Stimulated activated CD4-positive, alpha-beta T cell treated with anti-CD3 and anti-CD28 coated beads, Interleukin-2, amount 100 ng/mL, for 4 hours (primary cell): ENCODE results near the gene CPA5.

Experiments used
- DNase-seq: peaks from one replicate; pipeline ENCODE4 v3.0.0-alpha.2; 2020; ENCODE audit warnings: low read depth

Gene CPA5

DNA sequence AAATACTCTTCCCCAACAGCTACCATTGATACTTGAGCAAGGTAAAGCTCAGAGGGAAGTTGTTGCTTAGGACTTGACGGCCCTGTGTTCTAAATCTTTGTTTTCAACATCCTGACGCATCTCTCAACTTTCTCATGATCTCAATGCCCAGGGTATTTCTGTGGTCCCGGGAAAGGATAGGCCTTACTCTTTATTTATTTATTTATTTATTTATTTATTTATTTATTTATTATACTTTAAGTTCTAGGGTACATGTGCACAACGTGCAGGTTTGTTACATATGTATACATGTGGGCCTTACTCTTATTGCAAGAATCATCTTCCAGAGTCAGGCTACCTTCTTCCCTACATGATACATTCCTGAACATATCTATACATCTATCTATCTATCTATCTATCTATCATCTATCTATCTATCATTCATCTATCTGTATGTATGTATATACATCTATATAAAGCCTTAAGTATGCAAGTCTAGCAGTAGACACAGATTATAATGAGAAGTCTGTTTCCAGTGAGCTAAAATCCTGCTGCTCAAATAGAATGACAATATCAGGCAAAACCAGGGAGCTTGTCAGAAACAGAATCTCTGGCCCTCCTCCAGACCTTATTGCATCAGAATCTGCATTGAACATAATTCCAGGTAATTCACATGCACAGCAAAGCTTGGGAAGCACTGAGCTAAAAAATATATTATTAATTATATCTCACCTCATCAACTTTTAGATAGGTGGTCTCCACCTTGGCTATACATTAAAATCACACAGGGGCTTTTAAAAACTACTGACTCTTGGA, 12.2 kb upstream of the CPA5 start:
- DNase-seq = no peak

GRCh38 chr7:130333832-130334231, 10.8 kb upstream of the CPA5 start:
- no peak for DNase-seq

DNA sequence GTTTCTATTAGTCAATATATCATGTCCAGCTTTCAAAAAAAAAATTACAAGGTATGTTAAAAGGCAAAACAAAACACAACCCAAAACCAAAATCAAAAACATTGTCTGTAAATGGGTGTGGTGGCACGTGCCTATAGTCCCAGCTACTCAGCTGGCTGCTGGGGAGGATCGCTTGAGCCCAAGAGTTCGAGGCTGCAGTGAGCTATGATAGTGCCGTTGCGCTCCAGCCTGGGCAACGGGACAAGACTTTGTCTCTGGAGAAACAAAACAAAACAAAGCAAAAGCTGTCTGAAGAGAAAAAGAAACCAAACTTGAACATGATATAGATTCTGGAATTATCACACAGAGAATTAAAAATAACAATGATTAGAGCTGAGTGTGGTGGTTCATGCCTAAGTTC, 10.3 kb upstream of the CPA5 start:
- DNase-seq = no peak

DNA sequence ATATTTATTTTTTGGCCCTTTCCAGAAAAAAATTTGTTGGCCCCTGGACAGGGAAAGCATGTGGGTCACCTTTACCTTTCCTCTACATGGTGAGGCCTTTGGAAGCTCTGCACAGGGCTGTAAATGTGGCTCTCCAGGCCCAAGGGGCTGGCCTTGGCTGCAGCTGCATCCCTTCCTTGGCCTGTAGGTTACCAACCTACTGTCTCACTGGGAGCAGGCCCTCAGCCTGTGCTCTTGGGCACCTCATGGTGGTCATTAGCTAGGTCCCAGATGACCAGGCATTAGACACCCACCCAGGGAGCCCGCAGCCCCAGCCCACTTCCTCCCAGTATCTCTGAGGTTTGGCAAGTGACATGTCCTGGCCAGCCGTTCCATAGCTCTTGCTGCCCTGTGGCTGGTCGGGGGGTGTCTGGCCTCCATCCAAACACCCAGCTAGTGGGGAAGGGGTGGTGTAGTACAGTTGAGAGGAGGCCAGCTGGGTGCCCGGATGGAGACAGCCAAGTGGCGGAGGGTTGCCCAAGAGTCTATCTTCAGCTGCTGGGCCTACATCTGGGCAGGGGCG, 7.1 kb upstream of the CPA5 start:
- DNase-seq = no peak

DNA sequence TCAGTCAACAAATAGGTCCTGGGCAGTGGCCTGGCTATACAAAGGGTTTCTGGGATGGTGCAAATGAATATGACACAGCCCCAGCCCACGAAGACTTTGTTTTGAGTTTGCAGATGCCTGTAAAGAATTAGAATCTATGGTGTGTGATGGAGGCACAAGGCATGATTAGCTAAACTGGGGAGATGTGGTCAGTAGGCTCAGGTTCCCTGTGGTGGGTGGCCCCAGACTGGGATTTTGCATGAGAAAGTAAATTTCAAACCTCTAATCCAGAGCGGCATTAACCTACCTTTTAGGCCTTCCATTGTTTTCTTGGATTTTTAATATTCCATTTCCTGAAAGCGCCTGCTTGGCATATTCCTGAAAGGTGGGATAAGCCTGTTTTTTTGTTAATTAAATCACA, 6.4 kb upstream of the CPA5 start:
- no peak for DNase-seq

GRCh38 chr7:130341882-130342281, 2.7 kb upstream of the CPA5 start:
- no peak for DNase-seq

- no peak for DNase-seq
Measured at GRCh38 chr7:130342701-130343380, 1.8 kb upstream of the CPA5 start.

DNA sequence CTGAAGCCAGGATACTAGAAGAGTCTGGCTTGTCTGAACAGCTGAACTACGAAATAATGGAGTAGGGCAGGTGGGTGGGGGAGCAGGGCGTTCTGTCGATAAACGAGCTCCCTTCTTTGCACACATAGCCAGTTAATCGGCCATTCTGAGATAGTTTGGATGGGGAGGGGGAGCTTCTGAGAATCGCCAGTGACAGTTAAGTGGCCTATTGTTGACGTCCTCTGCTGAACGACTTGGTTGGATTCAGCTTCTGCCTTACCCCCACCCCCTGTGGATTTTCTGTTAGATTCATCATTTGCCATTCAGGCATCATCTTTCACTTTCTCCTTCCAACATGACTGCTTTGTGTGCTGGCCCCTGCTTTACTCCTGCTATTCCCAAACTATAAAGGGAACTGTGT, 520 bp downstream of the CPA5 start:
- DNase-seq = no peak

DNA sequence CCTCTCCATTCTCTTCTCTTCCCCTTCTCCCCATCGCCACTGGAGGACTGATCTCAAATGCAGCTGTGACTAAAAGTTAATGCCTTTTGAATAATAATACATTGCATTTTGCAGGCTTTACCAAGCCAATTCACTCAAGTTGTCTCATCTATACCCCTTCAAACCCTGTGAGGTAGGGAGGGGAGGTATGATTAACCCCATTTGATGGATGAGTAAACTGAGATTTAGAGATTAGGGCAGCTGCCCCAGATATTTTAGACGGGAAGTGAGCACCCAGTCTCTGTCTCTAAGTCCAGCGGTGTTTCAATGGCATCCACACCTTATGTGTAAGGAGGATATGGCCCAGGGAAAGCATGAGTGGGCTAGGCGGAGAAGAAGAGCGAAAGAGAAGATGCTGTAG, 1.1 kb downstream of the CPA5 start:
- no peak for DNase-seq

- DNase-seq = no peak
Measured at GRCh38 chr7:130346177-130346905, 1.7 kb downstream of the CPA5 start.

GRCh38 chr7:130346941-130347340, 2.3 kb downstream of the CPA5 start:
- no peak for DNase-seq

- no peak for DNase-seq
Measured at GRCh38 chr7:130349911-130350782, 5.5 kb downstream of the CPA5 start.

- DNase-seq = no peak
Measured at GRCh38 chr7:130350945-130351790, 6.6 kb downstream of the CPA5 start.

DNA sequence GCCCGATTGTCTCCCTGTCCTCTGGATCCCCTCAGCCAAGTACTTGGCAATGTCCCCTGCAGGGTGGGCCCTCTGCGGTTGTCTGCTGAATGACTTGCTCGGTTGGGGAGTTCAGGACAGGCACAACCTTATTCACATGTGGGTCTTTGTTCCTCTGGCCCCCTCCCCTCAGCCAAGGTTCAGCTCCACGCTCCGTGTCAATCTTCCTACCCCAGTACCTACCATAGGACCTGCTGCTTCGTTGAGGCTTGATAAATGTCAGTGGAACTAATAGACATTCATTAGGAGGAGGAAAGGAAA, 7.1 kb downstream of the CPA5 start:
- no peak for DNase-seq

DNA sequence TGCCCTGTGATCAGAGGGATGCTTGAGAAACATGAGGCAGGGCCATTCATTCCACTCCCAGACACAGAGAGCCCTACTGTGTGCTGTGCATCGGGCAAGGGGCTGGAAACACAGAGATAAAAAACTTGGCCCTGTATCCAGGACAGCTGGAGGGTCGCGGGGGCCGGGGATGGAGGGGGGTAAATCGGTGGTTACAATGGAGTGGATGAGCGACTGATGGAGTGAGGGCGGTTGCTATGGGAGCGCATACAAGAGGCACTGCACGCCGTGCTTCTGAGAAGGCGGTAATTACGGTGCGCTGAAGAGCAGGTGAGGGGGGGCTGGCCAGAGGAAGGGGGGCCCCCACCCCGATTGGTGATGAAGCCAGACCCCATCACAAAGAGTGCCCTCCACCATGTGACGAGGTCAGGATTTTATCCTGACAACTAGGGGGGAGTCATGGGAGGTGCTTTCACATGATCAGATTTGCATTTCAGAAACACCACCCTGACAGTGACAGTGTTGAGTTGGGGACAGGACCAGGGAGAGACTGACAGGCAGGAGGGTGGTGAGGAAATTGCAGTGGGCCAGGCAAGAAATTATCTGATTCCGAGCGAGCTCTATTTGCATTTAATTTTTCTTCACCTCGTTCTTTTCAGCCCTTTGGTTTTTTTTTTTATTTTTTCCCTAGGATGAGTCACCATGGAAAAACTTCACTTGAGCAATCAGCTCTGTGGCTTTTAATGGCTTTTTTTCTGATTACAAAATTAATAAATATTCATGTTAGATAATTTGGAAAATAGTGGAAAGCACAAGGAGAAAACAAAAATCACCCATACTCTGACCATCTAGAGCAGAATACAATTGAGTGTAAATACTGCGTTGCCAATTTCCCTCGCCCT, 7.8 kb downstream of the CPA5 start:
- no peak for DNase-seq

GRCh38 chr7:130353196-130353595, 8.6 kb downstream of the CPA5 start:
- no peak for DNase-seq

DNA sequence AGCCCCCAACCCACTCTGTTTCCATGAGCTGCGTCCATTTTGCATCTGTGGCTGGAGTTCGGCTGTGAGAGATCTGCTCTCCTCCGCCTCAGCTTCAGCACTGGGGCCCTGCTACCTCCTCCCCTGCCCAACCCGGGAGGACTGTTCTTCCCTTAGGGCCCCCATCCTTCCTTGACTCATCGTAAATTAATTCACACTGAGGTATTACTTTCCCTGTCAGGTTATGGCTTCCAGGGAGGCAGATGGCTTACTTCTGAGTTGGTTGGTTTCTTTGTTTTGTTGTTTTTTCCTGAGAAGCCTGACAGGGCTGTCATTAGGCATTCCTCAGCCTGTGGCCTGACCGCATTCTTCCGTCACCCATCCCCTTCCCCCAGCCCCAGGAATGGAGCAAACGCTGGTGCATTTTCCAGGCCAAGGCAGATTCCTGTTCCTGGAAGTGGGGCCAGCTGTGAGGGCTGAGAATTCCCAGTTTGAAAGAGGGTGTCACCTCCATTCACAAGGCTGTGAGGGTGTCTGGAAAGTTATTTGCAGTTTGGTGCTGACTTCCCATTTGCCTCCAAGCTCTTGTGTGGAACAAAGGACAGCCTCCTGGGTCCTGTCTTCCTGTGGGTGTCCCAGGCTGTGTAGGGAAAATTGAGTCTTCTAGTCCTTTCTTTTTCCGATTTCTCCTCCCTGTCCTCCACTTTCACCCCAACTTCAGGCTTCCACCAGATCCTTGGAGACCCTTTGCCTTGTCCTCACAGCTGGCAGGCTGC, 11.7 kb downstream of the CPA5 start:
- no peak for DNase-seq

DNA sequence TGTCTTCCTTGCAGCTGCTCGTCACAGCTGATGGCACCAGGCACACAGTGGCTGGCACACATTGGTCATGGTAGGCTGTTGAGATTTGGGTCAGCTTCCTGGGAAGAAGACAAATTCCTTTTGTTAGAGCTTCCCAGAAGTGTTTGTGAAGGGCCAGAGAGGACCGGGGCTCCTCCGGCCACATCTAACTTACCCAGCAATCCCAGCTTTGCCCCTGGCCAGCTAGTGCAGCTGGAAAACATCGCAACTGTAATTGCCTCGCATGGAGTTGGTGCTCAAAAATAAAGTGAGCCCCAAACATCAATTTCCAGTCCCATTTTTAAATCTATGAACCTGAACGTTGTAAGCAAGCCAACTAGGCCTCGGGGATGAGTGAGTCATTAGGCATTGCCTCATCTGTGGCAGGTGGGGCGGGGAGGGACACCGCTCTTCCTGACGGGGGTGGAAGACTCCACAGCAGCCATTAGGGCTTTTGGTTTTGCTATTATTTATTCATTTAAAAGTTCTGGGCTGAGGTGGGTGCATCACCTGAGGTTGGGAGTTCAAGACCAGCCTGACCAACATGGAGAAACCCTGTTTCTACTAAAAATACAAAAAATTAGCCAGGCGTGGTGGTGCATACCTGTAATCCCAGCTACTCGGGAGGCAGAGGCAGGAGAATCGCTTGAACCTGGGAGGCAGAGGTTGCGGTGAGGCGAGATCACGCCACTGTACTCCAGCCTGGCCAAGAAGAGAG, 12.4 kb downstream of the CPA5 start:
- no peak for DNase-seq

DNA sequence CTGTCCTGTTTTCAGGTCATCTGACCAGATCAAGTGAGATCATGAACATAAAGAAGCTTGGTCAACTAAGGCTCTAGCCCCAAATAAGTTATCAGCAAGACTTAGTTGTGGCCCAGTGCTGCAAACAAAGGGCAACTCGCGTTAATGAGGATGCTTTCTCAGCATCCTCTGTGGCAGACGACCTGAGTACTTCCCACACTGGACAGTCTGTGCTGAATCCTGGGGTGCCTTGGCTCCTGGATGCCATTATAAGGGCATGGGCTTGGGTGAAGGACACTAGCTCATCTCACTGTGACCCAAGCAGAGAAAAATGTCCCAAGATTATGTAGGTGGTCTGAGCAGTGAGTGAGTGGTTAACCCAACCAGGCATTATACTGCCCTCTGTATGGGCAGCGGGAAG, 13.9 kb downstream of the CPA5 start:
- no peak for DNase-seq
